Measurements from ENCODE around the gene MYMX. TPM values are rescaled to one million over a fixed set of nuclear protein-coding genes. Genes with fewer than 3 reads are reported as not detected.

Gene MYMX
- total RNA-seq, 1 donor from 2014 or later: not detected

GRCh38 chr6:44247338-44248302 lies 30.9 kb downstream of the MYMX start:
- no peaks in the 10 kb centered on the region for H3K27me3 Mint-ChIP-seq (ENCODE audit: low read depth)
- H3K4me1 Mint-ChIP-seq (ENCODE audit: low read depth): peaks cover 49% of the 10 kb centered on the region
- peak overlapping the region; percentile 98 for H3K27ac Mint-ChIP-seq (ENCODE audit: unreplicated experiment)
- peak overlapping the region; percentile 98 for H3K4me3 Mint-ChIP-seq (ENCODE audit: unreplicated experiment)
- no peaks in the 10 kb centered on the region for H3K9me3 Mint-ChIP-seq (ENCODE audit: low read depth)
- TF ChIP-seq CTCF (IDR thresholded peaks at IDR 0.05): peak; percentile 19
- peaks cover 45% of the 10 kb centered on the region for H3K36me3 Mint-ChIP-seq (ENCODE audit: low read depth)
- DNase-seq (ENCODE audit: low spot score): peak; percentile 83

GRCh38 chr6:44248579-44248978 lies 31.9 kb downstream of the MYMX start:
- Mint-ChIP-seq H3K36me3 (ENCODE audit: low read depth) (peaks cover 53% of the 10 kb centered on the region), H3K27me3 (ENCODE audit: low read depth) (no peaks in the 10 kb centered on the region), H3K9me3 (ENCODE audit: low read depth) (no peaks in the 10 kb centered on the region), H3K4me3 (ENCODE audit: unreplicated experiment) (peak overlapping the region; percentile 98), H3K4me1 (ENCODE audit: low read depth) (peaks cover 58% of the 10 kb centered on the region), H3K27ac (ENCODE audit: unreplicated experiment) (peak overlapping the region; percentile 98)
- TF ChIP-seq CTCF (IDR thresholded peaks at IDR 0.05): no peak
- no peak for DNase-seq (ENCODE audit: low spot score)

- no peaks in the 10 kb centered on the region for H3K9me3 Mint-ChIP-seq (ENCODE audit: low read depth)
- peak overlapping the region; percentile 98 for H3K4me3 Mint-ChIP-seq (ENCODE audit: unreplicated experiment)
- peak overlapping the region; percentile 98 for H3K27ac Mint-ChIP-seq (ENCODE audit: unreplicated experiment)
- peak; percentile 38 for DNase-seq (ENCODE audit: low spot score)
- no peak for TF ChIP-seq CTCF (IDR thresholded peaks at IDR 0.05)
- H3K4me1 Mint-ChIP-seq (ENCODE audit: low read depth): peaks cover 63% of the 10 kb centered on the region
- H3K27me3 Mint-ChIP-seq (ENCODE audit: low read depth): no peaks in the 10 kb centered on the region
- H3K36me3 Mint-ChIP-seq (ENCODE audit: low read depth): peaks cover 58% of the 10 kb centered on the region
These were observed 32.5 kb downstream of the MYMX start for GRCh38 chr6:44249082-44249748.

- TF ChIP-seq CTCF (IDR thresholded peaks at IDR 0.05): no peak
- Mint-ChIP-seq H3K36me3 (ENCODE audit: low read depth) (peaks cover 64% of the 10 kb centered on the region), H3K4me1 (ENCODE audit: low read depth) (peaks cover 70% of the 10 kb centered on the region), H3K27me3 (ENCODE audit: low read depth) (no peaks in the 10 kb centered on the region), H3K4me3 (ENCODE audit: unreplicated experiment) (no peak overlapping the region), H3K9me3 (ENCODE audit: low read depth) (no peaks in the 10 kb centered on the region), H3K27ac (ENCODE audit: unreplicated experiment) (peak overlapping the region; percentile 46)
- DNase-seq (ENCODE audit: low spot score): no peak
These were observed 33.5 kb downstream of the MYMX start for GRCh38 chr6:44250067-44250717.

- no peak for TF ChIP-seq CTCF (IDR thresholded peaks at IDR 0.05)
- H3K4me1 Mint-ChIP-seq (ENCODE audit: low read depth): peaks cover 71% of the 10 kb centered on the region
- peaks cover 68% of the 10 kb centered on the region for H3K36me3 Mint-ChIP-seq (ENCODE audit: low read depth)
- H3K4me3 Mint-ChIP-seq (ENCODE audit: unreplicated experiment): no peak overlapping the region
- no peak overlapping the region for H3K27ac Mint-ChIP-seq (ENCODE audit: unreplicated experiment)
- no peaks in the 10 kb centered on the region for H3K9me3 Mint-ChIP-seq (ENCODE audit: low read depth)
- no peaks in the 10 kb centered on the region for H3K27me3 Mint-ChIP-seq (ENCODE audit: low read depth)
- no peak for DNase-seq (ENCODE audit: low spot score)
These were observed 34.0 kb downstream of the MYMX start for GRCh38 chr6:44250718-44251123.
